ENCODE measurements around the gene PDXK.

The PDXK gene

GRCh38 chr21:43758111-43758641 lies 39.2 kb downstream of the PDXK start:
- H3K27ac Mint-ChIP-seq, result no peak overlapping the region
- H3K27me3 Mint-ChIP-seq, result no peaks in the 10 kb centered on the region
- H3K36me3 Mint-ChIP-seq, result peaks cover 55% of the 10 kb centered on the region
- no peaks in the 10 kb centered on the region for H3K4me1 Mint-ChIP-seq
- ATAC-seq, result no peak
- no peak overlapping the region for H3K4me3 Mint-ChIP-seq
- no peaks in the 10 kb centered on the region for H3K9me3 Mint-ChIP-seq

- Mint-ChIP-seq H3K4me1 (no peaks in the 10 kb centered on the region), H3K4me3 (no peak overlapping the region), H3K27me3 (no peaks in the 10 kb centered on the region), H3K27ac (no peak overlapping the region), H3K36me3 (peaks cover 54% of the 10 kb centered on the region), H3K9me3 (no peaks in the 10 kb centered on the region)
- no peak for ATAC-seq
These were observed 39.9 kb downstream of the PDXK start for GRCh38 chr21:43758811-43759210.

GRCh38 chr21:43759651-43760050 lies 40.7 kb downstream of the PDXK start:
- H3K27ac Mint-ChIP-seq, result no peak overlapping the region
- H3K27me3 Mint-ChIP-seq, result no peaks in the 10 kb centered on the region
- peaks cover 45% of the 10 kb centered on the region for H3K36me3 Mint-ChIP-seq
- H3K4me1 Mint-ChIP-seq, result no peaks in the 10 kb centered on the region
- no peak overlapping the region for H3K4me3 Mint-ChIP-seq
- H3K9me3 Mint-ChIP-seq, result no peaks in the 10 kb centered on the region
- ATAC-seq, result no peak

GRCh38 chr21:43760391-43760958 lies 41.5 kb downstream of the PDXK start:
- peaks cover 39% of the 10 kb centered on the region for H3K36me3 Mint-ChIP-seq
- ATAC-seq, result no peak
- H3K27ac Mint-ChIP-seq, result no peak overlapping the region
- no peaks in the 10 kb centered on the region for H3K27me3 Mint-ChIP-seq
- H3K4me3 Mint-ChIP-seq, result no peak overlapping the region
- no peaks in the 10 kb centered on the region for H3K9me3 Mint-ChIP-seq
- H3K4me1 Mint-ChIP-seq, result no peaks in the 10 kb centered on the region

GRCh38 chr21:43761886-43762285 lies 43.0 kb downstream of the PDXK start:
- Mint-ChIP-seq H3K9me3 (no peaks in the 10 kb centered on the region), H3K4me3 (no peak overlapping the region), H3K27ac (no peak overlapping the region), H3K4me1 (no peaks in the 10 kb centered on the region), H3K36me3 (peaks cover 28% of the 10 kb centered on the region), H3K27me3 (no peaks in the 10 kb centered on the region)
- no peak for ATAC-seq

GRCh38 chr21:43762303-43763128 lies 43.6 kb downstream of the PDXK start:
- H3K4me3 Mint-ChIP-seq, result no peak overlapping the region
- no peak for ATAC-seq

GRCh38 chr21:43763901-43764523 lies 45.1 kb downstream of the PDXK start:
- H3K27me3 Mint-ChIP-seq, result peaks cover 7% of the 10 kb centered on the region
- ATAC-seq, result no peak
- H3K9me3 Mint-ChIP-seq, result no peaks in the 10 kb centered on the region
- no peak overlapping the region for H3K4me3 Mint-ChIP-seq
- H3K36me3 Mint-ChIP-seq, result peaks cover 21% of the 10 kb centered on the region
- no peaks in the 10 kb centered on the region for H3K4me1 Mint-ChIP-seq
- H3K27ac Mint-ChIP-seq, result no peak overlapping the region

More at GRCh38 chr21:43762303-43763128, 43.6 kb downstream of the PDXK start:
- Mint-ChIP-seq H3K36me3 (peaks cover 28% of the 10 kb centered on the region), H3K4me1 (no peaks in the 10 kb centered on the region), H3K27me3 (no peaks in the 10 kb centered on the region), H3K9me3 (no peaks in the 10 kb centered on the region), H3K27ac (no peak overlapping the region)

GRCh38 chr21:43764576-43765495 lies 45.9 kb downstream of the PDXK start:
- no peak for ATAC-seq
- Mint-ChIP-seq H3K36me3 (peaks cover 21% of the 10 kb centered on the region), H3K9me3 (no peaks in the 10 kb centered on the region), H3K4me1 (no peaks in the 10 kb centered on the region), H3K4me3 (no peak overlapping the region), H3K27me3 (peaks cover 12% of the 10 kb centered on the region), H3K27ac (no peak overlapping the region)

- Mint-ChIP-seq H3K4me3 (no peak overlapping the region), H3K4me1 (peaks cover 10% of the 10 kb centered on the region), H3K27me3 (peaks cover 12% of the 10 kb centered on the region), H3K36me3 (peaks cover 22% of the 10 kb centered on the region), H3K27ac (no peak overlapping the region), H3K9me3 (peaks cover 7% of the 10 kb centered on the region)
- no peak for ATAC-seq
These were observed 48.0 kb downstream of the PDXK start for GRCh38 chr21:43766734-43767497.

- Mint-ChIP-seq H3K27me3 (peaks cover 12% of the 10 kb centered on the region), H3K27ac (no peak overlapping the region), H3K9me3 (peaks cover 7% of the 10 kb centered on the region), H3K4me1 (peaks cover 13% of the 10 kb centered on the region), H3K36me3 (peaks cover 22% of the 10 kb centered on the region), H3K4me3 (no peak overlapping the region)
- ATAC-seq, result no peak
These were observed 48.6 kb downstream of the PDXK start for GRCh38 chr21:43767498-43767983.

- Mint-ChIP-seq H3K27ac (no peak overlapping the region), H3K4me3 (no peak overlapping the region), H3K9me3 (peaks cover 7% of the 10 kb centered on the region), H3K27me3 (peaks cover 12% of the 10 kb centered on the region), H3K36me3 (peaks cover 22% of the 10 kb centered on the region), H3K4me1 (peaks cover 20% of the 10 kb centered on the region)
- ATAC-seq, result no peak
These were observed 49.3 kb downstream of the PDXK start for GRCh38 chr21:43767984-43768867.

GRCh38 chr21:43768868-43769167 lies 49.9 kb downstream of the PDXK start:
- ATAC-seq, result no peak
- H3K4me3 Mint-ChIP-seq, result no peak overlapping the region
- peaks cover 7% of the 10 kb centered on the region for H3K9me3 Mint-ChIP-seq
- H3K27ac Mint-ChIP-seq, result no peak overlapping the region
- H3K4me1 Mint-ChIP-seq, result peaks cover 25% of the 10 kb centered on the region
- H3K27me3 Mint-ChIP-seq, result peaks cover 12% of the 10 kb centered on the region
- H3K36me3 Mint-ChIP-seq, result peaks cover 23% of the 10 kb centered on the region

GRCh38 chr21:43769325-43769958 lies 50.5 kb downstream of the PDXK start:
- peaks cover 32% of the 10 kb centered on the region for H3K4me1 Mint-ChIP-seq
- H3K4me3 Mint-ChIP-seq, result no peak overlapping the region
- H3K9me3 Mint-ChIP-seq, result peaks cover 7% of the 10 kb centered on the region
- H3K27ac Mint-ChIP-seq, result no peak overlapping the region
- no peak for ATAC-seq
- H3K36me3 Mint-ChIP-seq, result peaks cover 30% of the 10 kb centered on the region
- peaks cover 12% of the 10 kb centered on the region for H3K27me3 Mint-ChIP-seq

Measured in stimulated activated memory B cell treated with anti-CD40 and anti-IgM and Interleukin-4, amounts not matched to agents 10 μg/mL and 1 μg/mL and 100 μg/mL, for 72 hours (primary cell).